Ishikawa (cell line): ENCODE data around the gene GRK5.

ENCODE experiments used
- CEBPB ChIP-seq: IDR thresholded peaks from 2 replicates; pipeline ENCODE4 v1.6.1; 2012
- CREB1 ChIP-seq: IDR thresholded peaks from 2 replicates; pipeline ENCODE4 v1.6.1; 2012; ENCODE audit warnings: low read depth
- EGR1 ChIP-seq: IDR thresholded peaks from 2 replicates; pipeline ENCODE4 v1.6.1; 2012
- EP300 ChIP-seq: IDR thresholded peaks from 2 replicates; pipeline ENCODE4 v1.6.1; 2012; ENCODE audit warnings: borderline replicate concordance
- FOXM1 ChIP-seq: IDR thresholded peaks from 2 replicates; pipeline ENCODE4 v1.6.1; 2012; ENCODE audit warnings: low read depth, borderline replicate concordance
- RAD21 ChIP-seq: IDR thresholded peaks from 2 replicates; pipeline ENCODE4 v1.6.1; 2012; ENCODE audit warnings: low read depth
- TAF1 ChIP-seq: IDR thresholded peaks from 2 replicates; pipeline ENCODE4 v1.6.1; 2012; ENCODE audit warnings: low read depth, mild to moderate bottlenecking
- YY1 ChIP-seq: IDR thresholded peaks from 2 replicates; pipeline ENCODE4 v1.6.1; 2012; ENCODE audit warnings: low read depth
- ZBTB7A ChIP-seq: IDR thresholded peaks from 2 replicates; pipeline ENCODE4 v1.6.1; 2012; ENCODE audit warnings: low read depth
- TF ChIP-seq, protein P1 (sequence below): IDR thresholded peaks from 2 replicates; pipeline ENCODE4 v1.6.1; 2012; ENCODE audit warnings: low read depth, mild to moderate bottlenecking
- TF ChIP-seq, protein P2 (sequence below): IDR thresholded peaks from 2 replicates; pipeline ENCODE4 v1.6.1; 2012
- TF ChIP-seq, protein P3 (sequence below): IDR thresholded peaks from 2 replicates; pipeline ENCODE4 v1.6.1; 2012

DNA sequence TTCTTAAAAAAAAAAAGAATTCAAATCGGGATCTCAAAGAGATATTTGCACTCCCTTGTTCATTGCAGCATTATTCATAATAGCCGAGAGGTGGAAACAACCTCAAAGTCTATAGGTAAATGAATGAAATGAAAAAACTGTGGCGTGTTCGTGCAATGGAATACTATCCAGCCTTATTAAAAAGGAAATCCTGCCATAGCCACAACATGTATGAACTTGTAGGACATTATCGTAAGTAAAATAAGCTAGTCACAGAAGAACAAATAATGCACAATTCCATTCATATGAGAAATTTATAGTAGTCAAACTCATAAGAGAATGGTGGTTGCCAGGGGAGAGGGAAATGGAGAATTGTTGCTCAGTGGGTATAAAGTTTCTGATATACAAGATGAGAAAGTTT is 37.9 kb downstream of the GRK5 start:
- no peak for TF ChIP-seq YY1
- TF ChIP-seq CREB1, result no peak
- no peak for TF ChIP-seq EGR1
- no peak for TF ChIP-seq TAF1
- no peak for TF ChIP-seq ZBTB7A
- TF ChIP-seq EP300, result no peak
- TF ChIP-seq, protein P1, sequence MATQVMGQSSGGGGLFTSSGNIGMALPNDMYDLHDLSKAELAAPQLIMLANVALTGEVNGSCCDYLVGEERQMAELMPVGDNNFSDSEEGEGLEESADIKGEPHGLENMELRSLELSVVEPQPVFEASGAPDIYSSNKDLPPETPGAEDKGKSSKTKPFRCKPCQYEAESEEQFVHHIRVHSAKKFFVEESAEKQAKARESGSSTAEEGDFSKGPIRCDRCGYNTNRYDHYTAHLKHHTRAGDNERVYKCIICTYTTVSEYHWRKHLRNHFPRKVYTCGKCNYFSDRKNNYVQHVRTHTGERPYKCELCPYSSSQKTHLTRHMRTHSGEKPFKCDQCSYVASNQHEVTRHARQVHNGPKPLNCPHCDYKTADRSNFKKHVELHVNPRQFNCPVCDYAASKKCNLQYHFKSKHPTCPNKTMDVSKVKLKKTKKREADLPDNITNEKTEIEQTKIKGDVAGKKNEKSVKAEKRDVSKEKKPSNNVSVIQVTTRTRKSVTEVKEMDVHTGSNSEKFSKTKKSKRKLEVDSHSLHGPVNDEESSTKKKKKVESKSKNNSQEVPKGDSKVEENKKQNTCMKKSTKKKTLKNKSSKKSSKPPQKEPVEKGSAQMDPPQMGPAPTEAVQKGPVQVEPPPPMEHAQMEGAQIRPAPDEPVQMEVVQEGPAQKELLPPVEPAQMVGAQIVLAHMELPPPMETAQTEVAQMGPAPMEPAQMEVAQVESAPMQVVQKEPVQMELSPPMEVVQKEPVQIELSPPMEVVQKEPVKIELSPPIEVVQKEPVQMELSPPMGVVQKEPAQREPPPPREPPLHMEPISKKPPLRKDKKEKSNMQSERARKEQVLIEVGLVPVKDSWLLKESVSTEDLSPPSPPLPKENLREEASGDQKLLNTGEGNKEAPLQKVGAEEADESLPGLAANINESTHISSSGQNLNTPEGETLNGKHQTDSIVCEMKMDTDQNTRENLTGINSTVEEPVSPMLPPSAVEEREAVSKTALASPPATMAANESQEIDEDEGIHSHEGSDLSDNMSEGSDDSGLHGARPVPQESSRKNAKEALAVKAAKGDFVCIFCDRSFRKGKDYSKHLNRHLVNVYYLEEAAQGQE, result no peak
- no peak for TF ChIP-seq RAD21
- TF ChIP-seq, protein P2, sequence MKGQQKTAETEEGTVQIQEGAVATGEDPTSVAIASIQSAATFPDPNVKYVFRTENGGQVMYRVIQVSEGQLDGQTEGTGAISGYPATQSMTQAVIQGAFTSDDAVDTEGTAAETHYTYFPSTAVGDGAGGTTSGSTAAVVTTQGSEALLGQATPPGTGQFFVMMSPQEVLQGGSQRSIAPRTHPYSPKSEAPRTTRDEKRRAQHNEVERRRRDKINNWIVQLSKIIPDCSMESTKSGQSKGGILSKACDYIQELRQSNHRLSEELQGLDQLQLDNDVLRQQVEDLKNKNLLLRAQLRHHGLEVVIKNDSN, result no peak
- TF ChIP-seq, protein P3, sequence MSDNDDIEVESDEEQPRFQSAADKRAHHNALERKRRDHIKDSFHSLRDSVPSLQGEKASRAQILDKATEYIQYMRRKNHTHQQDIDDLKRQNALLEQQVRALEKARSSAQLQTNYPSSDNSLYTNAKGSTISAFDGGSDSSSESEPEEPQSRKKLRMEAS, result no peak
- TF ChIP-seq CEBPB, result no peak
- TF ChIP-seq FOXM1, result no peak
